CD4-positive, alpha-beta T cell treated with Interleukin-15 for 1 hour (primary cell): ENCODE results near the gene CFB.
"Not testable (repeated sequence)": the region's sequence is repeated elsewhere in the genome, so short reads cannot be mapped to it uniquely, and the experiment has no call there.

Source experiments
- DNase-seq: peaks from one replicate; pipeline ENCODE4 v3.0.0-alpha.2; 2020

CFB gene

DNA sequence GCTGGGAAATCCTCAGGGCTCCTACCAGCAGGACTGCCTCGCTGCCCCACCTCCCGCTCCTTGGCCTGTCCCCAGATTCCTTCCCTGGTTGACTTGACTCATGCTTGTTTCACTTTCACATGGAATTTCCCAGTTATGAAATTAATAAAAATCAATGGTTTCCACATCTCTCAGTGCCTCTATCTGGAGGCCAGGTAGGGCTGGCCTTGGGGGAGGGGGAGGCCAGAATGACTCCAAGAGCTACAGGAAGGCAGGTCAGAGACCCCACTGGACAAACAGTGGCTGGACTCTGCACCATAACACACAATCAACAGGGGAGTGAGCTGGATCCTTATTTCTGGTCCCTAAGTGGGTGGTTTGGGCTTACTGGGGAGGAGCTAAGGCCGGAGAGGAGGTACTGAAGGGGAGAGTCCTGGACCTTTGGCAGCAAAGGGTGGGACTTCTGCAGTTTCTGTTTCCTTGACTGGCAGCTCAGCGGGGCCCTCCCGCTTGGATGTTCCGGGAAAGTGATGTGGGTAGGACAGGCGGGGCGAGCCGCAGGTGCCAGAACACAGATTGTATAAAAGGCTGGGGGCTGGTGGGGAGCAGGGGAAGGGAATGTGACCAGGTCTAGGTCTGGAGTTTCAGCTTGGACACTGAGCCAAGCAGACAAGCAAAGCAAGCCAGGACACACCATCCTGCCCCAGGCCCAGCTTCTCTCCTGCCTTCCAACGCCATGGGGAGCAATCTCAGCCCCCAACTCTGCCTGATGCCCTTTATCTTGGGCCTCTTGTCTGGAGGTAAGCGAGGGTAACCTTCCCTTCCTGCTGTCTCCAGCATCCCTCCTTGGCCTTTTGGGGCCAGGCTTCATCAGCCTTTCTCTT lies at the start of gene CFB:
TSS of gene CFB (plus strand) at position 589 of the 863 bp plus-strand sequence. CDS start at position 716, 127 bp downstream.
- DNase-seq: no peak

DNA sequence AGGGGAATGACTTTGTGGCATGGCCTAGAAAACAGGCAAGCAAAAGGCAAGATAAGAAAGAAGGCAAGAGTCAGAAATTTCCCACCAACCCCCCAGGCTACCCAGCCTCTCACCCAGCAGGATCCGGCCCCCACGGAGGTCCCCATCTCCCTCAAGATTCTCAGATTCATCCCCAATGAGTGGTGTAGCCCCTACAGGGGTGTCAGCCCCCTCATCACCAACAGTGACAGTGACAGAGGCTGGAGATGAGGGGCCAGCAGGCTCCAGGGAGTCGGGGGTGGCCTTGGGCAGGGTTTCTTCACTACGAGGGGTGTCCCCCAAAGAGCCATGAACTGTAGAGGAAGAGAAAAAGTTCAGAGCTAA lies 49.4 kb upstream of the CFB start:
- no peak for DNase-seq

- DNase-seq: no peak
Observed at GRCh38 chr6:31896856-31897611, 48.9 kb upstream of the CFB start.

GRCh38 chr6:31897612-31898382 lies 48.1 kb upstream of the CFB start, which contains the start of gene EHMT2:
EHMT2 (minus strand) TSS chr6:31897698; CDS start chr6:31897677, 21 bp downstream.
- peak; percentile 83 for DNase-seq

GRCh38 chr6:31898383-31899011 lies 47.4 kb upstream of the CFB start:
- DNase-seq: peak; percentile 34

DNA sequence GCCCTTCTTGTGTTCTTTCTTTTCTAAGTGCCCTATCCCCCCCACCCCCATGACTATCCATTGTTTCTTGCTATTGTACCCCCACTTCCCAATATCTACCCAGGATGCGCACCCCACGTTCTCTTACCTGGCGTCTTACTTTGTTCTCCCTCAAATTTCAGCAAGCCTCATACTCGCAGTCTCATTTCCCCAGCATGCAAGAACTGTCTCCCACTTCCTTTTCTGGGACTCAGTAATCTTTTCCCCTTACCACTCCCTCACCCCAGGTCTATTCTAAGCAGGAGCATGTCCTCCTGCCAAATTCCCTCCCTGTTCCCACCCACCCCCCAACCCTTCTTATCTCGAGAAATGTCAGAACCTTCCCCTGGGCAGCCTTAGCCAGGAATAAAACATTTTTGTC lies 46.7 kb upstream of the CFB start:
- DNase-seq: no peak

GRCh38 chr6:31899882-31900722 lies 45.8 kb upstream of the CFB start:
- DNase-seq: no peak

GRCh38 chr6:31900917-31901414 lies 44.9 kb upstream of the CFB start:
- DNase-seq: no peak

DNA sequence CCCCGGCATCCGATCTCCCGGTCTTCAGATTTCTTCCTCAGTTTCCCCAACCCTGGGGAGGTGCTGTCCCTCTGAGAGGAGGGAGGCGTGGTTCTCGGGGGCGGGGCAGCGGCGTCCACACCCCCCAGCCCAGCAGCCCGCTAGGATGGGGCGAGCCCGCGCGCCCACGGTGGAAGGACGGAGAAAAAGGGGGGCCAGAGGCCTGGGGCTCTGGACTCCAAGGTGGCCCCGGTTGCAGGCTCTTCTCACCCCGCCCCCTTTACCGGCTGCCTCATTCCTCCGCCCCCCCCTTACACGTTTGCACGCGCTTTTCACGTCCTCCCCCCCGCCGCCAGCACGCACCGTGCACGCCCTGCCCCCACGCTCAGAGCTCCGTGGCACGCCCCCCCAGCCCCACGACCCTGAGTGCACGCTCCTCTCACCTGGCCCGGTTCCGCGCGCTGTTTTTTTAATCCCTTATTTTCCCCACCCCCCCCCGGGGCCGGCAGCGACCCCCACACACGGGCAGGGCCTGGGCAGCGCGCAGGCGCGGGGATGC lies 44.4 kb upstream of the CFB start:
- peak; percentile 65 for DNase-seq

DNA sequence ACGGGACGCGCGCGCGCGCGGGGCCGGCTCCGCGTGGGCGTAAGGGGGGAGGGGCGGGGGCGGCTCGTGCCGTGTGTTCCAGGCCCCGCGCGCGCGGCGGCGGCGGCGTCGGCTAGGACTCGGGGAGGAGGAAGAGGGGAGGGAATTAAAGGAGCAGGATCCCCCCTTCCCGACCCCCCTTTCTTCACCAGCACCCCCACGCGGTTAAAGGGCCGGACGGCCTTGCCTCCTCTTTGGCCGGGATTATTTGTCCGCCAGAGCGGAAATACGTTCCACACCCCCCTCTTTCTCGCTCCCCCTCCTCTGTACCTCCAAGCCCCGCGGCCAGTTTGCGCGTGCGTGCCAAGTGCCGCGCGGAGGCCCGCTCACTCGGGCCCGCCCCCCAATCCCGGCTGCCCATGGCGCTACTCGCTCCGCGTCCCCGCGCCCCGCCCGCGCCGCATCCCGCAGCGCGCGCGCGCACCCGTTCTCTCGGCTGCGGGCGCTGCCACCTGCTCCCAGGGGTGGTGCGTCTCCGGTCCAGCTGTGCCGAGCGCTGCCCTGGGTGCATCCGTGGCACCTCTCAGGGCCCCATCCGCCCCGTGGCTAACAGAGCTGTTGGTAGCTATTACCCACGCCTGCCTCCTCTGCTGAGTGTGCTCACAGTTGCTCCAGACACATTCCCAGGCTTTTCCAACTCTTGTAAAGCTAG lies 43.8 kb upstream of the CFB start, which contains the start of gene ZBTB12:
TSS of gene ZBTB12 (minus strand) at position 134 of the 691 bp plus-strand sequence. CDS start 781 bp downstream, outside the sequence.
- peak; percentile 90 for DNase-seq

DNA sequence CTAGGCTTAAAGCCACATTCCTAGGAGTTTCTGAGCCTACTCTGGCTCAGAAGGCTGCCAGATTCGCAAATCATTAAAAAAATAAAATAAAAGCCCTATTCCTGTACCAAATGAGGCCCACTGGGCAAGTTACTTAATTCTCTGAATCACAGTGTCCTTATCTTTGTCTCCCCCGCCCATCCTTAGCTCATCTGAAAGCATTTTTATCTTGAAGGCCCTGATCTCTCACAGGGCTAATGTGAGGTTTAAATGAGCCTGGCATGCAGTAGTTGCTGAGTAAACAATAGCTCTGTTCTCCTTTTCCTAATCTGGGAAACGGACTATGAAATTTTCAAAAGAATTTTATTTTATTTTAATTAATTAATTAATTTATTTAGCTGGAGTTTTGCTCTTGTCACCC lies 41.9 kb upstream of the CFB start:
- no peak for DNase-seq

- DNase-seq: no peak
Observed at GRCh38 chr6:31905041-31905440, 40.9 kb upstream of the CFB start.

GRCh38 chr6:31906122-31906521 lies 39.8 kb upstream of the CFB start:
- DNase-seq: no peak

- DNase-seq: not testable (repeated sequence)
Observed at GRCh38 chr6:31906727-31907126, 39.2 kb upstream of the CFB start.

GRCh38 chr6:31907158-31907813 lies 38.6 kb upstream of the CFB start:
- DNase-seq: no peak

- not testable (repeated sequence) for DNase-seq
Observed at GRCh38 chr6:31908255-31908654, 37.6 kb upstream of the CFB start.

DNA sequence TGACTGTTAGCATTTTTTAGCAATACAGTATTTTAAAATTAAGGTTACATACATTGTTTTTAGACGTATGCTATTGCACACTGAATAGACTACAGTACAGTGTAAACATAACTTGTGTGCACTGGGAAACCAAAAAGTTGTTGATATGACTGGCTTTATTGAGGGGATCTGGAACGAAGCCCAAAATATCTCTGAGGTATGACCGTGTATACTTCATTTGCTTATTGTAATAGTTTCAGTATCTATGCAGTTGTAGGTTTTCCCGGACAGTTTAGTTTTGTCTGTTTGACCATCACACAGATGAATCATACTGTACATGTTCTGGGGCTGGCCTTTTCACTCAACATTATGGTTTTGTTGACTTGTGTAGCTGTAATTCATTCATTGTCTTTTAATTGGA lies 37.1 kb upstream of the CFB start:
- no peak for DNase-seq

GRCh38 chr6:31909298-31909697 lies 36.6 kb upstream of the CFB start:
- not testable (repeated sequence) for DNase-seq

DNA sequence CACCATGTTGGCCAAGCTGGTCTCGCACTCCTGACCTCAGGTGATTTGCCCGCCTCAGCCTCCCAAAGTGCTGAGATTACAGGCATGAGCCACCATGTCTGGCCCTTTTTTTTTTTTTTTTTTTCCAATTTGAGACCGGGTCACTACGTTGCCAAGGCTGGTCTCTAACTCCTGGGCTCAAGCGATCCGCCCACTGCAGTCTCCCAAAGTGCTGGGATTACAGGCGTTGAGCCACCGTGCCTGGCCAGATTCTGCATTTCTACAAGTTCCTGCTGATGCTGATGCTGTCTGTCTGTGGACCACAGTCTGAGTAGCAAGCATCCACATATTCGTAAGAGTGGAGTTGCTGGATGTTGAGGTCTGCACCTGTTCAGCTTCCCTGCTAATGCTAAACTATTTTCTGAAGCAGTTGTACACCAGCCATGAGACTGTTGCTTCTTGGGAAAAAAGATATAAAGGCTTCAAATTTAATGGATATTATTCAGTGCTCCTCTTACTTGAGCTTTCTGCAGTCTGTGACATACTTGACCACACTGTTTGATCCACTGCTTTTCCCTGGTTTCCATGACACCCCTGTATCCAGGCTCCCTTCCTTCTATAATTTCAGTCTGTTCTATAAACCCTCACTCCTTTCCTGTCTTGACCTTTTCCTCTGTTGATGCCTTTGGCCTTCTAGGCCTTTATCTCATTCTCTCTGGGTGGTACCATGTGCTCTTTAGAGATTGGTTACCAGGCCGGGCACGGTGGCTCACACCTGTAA lies 33.9 kb upstream of the CFB start:
- no peak for DNase-seq
